SK-N-SH treated with all-trans-retinoic acid at 6 μM for 48 hours (cell line): ENCODE data around the gene ATP5IF1.

Experiments
- ATAC-seq: fragments of 200-7000 bp; cut with Tn5 transposase; 3 replicates; pipeline ENCODE4 v1.9.1; 2020; ENCODE audit warnings: mild to moderate bottlenecking, moderate library complexity
- ARNTL ChIP-seq: fragments of 450-650 bp; formaldehyde crosslinking; IDR thresholded peaks from 2 replicates; pipeline ENCODE4 v1.5.0; 2020; ENCODE audit warnings: low read depth, mild to moderate bottlenecking, moderate library complexity, borderline replicate concordance
- BACH2 ChIP-seq: fragments of 250-450 bp; sonication (Bioruptor Pico); IDR thresholded peaks from 2 replicates; pipeline ENCODE4 v1.9.0; 2021; ENCODE audit warnings: mild to moderate bottlenecking, borderline replicate concordance
- CSDC2 ChIP-seq: fragments of 250-450 bp; sonication (Bioruptor Pico); IDR thresholded peaks from 2 replicates; pipeline ENCODE4 v1.5.0; 2020; ENCODE audit warnings: mild to moderate bottlenecking, moderate library complexity
- ESRRG ChIP-seq: fragments of 250-450 bp; sonication (Bioruptor Pico); IDR thresholded peaks from 2 replicates; pipeline ENCODE4 v1.6.1; 2021; ENCODE audit warnings: mild to moderate bottlenecking
- GLIS3 ChIP-seq: fragments of 250-450 bp; sonication (Bioruptor Pico); IDR thresholded peaks from 2 replicates; pipeline ENCODE4 v1.5.0; 2020; ENCODE audit warnings: mild to moderate bottlenecking, moderate library complexity
- ISL1 ChIP-seq: fragments of 250-450 bp; sonication (Bioruptor Pico); IDR thresholded peaks from 2 replicates; pipeline ENCODE4 v2.1.2; 2022; ENCODE audit warnings: mild to moderate bottlenecking, moderate library complexity
- OSR1 ChIP-seq: fragments of 250-450 bp; sonication (Bioruptor Pico); IDR thresholded peaks from 2 replicates; pipeline ENCODE4 v1.8.0; 2022; ENCODE audit warnings: moderate library complexity, mild to moderate bottlenecking, inconsistent platforms
- PPARA ChIP-seq: fragments of 250-450 bp; sonication (Bioruptor Pico); IDR thresholded peaks from 2 replicates; pipeline ENCODE4 v1.5.0; 2020; ENCODE audit warnings: mild to moderate bottlenecking, borderline replicate concordance
- RARB ChIP-seq: fragments of 250-450 bp; sonication (Bioruptor Pico); IDR thresholded peaks from 2 replicates; pipeline ENCODE4 v1.8.0; 2021; ENCODE audit warnings: mild to moderate bottlenecking, moderate library complexity
- SNAI2 ChIP-seq: fragments of 250-450 bp; sonication (Bioruptor Pico); IDR thresholded peaks from 2 replicates; pipeline ENCODE4 v1.5.0; 2020; ENCODE audit warnings: mild to moderate bottlenecking, moderate library complexity
- TSHZ2 ChIP-seq: fragments of 250-450 bp; sonication (Bioruptor Pico); IDR thresholded peaks from 2 replicates; pipeline ENCODE4 v1.5.0; 2020; ENCODE audit warnings: mild to moderate bottlenecking, moderate library complexity
- ZFP3 ChIP-seq: fragments of 250-450 bp; sonication (Bioruptor Pico); IDR thresholded peaks from 2 replicates; pipeline ENCODE4 v1.5.0; 2020; ENCODE audit warnings: mild to moderate bottlenecking, moderate library complexity
- ZFP30 ChIP-seq: fragments of 450-650 bp; formaldehyde crosslinking; IDR thresholded peaks from 2 replicates; pipeline ENCODE4 v1.5.0; 2022; ENCODE audit warnings: mild to moderate bottlenecking, moderate library complexity
- ZNF565 ChIP-seq: fragments of 450-650 bp; formaldehyde crosslinking; conservative IDR thresholded peaks from 2 replicates; pipeline ENCODE4 v1.5.0; 2020; ENCODE audit warnings: low read depth, mild to moderate bottlenecking, moderate library complexity
- ZNF8 ChIP-seq: fragments of 450-650 bp; formaldehyde crosslinking; IDR thresholded peaks from 2 replicates; pipeline ENCODE4 v1.5.0; 2020; ENCODE audit warnings: mild to moderate bottlenecking, moderate library complexity
- TF ChIP-seq, protein P1 (sequence below): fragments of 250-450 bp; sonication (Bioruptor Pico); IDR thresholded peaks from 2 replicates; pipeline ENCODE4 v1.5.1; 2020; ENCODE audit warnings: low read depth, mild to moderate bottlenecking, moderate library complexity
- TF ChIP-seq, protein P2 (sequence below): fragments of 250-450 bp; sonication (Bioruptor Pico); IDR thresholded peaks from 2 replicates; pipeline ENCODE4 v1.5.1; 2021; ENCODE audit warnings: mild to moderate bottlenecking, moderate library complexity
- TF ChIP-seq, protein P3 (sequence below): fragments of 250-450 bp; sonication (Bioruptor Pico); IDR thresholded peaks from 2 replicates; pipeline ENCODE4 v1.8.0; 2021; ENCODE audit warnings: low read depth, mild to moderate bottlenecking, moderate library complexity, borderline replicate concordance

Gene ATP5IF1

DNA sequence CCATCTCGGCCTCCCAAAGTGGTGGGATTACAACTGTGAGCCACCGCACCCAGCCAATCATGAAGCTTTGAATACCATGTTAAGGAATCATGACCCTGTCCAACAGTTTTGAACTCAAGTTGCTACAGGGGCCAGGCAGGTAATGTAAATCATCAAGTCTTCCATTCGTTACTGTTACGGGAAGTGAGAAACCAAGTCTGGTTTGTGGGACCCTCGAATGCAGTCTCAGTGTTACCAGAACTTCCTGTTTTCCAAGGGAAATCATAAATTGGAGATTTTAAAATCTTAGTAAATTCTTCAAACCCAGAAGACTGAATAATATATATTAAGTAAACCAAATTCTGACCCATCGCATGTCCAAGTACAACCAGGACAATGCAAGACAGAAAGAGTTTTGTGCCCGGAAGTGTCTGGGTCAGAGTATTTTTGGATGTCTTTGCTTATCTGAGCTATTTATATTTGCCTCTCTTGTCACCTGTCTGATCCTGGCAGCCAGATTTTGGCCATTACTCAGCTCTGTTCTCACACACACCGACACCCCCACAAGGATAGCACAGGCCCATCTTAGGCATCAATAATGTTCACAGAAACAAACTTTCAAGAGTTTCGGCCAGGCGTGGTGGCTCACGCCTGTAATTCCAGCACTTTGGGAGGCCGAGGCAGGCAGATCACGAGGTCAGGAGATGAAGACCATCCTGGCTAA is 8.8 kb downstream of the ATP5IF1 start:
- no peak for ATAC-seq
- no peak for TF ChIP-seq ISL1 (CRISPR knock-in tag)
- no peak for TF ChIP-seq ZFP30 (CRISPR knock-in tag)

DNA sequence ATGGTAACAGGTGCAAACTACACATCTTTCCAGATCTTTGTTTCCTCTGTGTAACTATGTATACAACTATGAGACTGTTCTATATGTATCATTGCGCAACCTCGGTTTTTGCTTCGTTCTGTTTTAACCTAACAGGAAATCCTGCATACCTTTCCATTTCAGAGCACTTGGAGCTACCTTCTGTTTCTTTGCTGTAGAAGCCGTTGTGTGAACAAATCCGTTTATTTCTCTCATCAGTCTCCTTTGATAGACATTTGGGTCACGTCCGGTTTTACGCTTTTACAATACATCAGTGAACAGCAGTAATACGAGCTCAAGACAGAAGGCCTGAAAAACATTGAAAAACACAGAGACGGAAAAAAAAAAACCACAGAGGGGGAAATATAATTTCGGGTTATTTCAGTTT is 10.5 kb downstream of the ATP5IF1 start:
- TF ChIP-seq ARNTL (CRISPR knock-in tag) = no peak
- TF ChIP-seq, protein P1, sequence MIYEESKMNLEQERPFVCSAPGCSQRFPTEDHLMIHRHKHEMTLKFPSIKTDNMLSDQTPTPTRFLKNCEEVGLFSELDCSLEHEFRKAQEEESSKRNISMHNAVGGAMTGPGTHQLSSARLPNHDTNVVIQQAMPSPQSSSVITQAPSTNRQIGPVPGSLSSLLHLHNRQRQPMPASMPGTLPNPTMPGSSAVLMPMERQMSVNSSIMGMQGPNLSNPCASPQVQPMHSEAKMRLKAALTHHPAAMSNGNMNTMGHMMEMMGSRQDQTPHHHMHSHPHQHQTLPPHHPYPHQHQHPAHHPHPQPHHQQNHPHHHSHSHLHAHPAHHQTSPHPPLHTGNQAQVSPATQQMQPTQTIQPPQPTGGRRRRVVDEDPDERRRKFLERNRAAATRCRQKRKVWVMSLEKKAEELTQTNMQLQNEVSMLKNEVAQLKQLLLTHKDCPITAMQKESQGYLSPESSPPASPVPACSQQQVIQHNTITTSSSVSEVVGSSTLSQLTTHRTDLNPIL (CRISPR knock-in tag) = no peak
- TF ChIP-seq, protein P2, sequence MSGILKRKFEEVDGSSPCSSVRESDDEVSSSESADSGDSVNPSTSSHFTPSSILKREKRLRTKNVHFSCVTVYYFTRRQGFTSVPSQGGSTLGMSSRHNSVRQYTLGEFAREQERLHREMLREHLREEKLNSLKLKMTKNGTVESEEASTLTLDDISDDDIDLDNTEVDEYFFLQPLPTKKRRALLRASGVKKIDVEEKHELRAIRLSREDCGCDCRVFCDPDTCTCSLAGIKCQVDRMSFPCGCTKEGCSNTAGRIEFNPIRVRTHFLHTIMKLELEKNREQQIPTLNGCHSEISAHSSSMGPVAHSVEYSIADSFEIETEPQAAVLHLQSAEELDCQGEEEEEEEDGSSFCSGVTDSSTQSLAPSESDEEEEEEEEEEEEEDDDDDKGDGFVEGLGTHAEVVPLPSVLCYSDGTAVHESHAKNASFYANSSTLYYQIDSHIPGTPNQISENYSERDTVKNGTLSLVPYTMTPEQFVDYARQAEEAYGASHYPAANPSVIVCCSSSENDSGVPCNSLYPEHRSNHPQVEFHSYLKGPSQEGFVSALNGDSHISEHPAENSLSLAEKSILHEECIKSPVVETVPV (CRISPR knock-in tag) = no peak
- TF ChIP-seq ZFP30 (CRISPR knock-in tag) = no peak
- TF ChIP-seq BACH2 = no peak
- no peak for TF ChIP-seq RARB (CRISPR knock-in tag)
- ATAC-seq = no peak

- no peak for ATAC-seq
- TF ChIP-seq RARB (CRISPR knock-in tag) = no peak
- TF ChIP-seq, protein P2 (CRISPR knock-in tag) = no peak
- no peak for TF ChIP-seq ZNF565 (CRISPR knock-in tag)
- no peak for TF ChIP-seq ESRRG (CRISPR knock-in tag)
- no peak for TF ChIP-seq ZFP30 (CRISPR knock-in tag)
- no peak for TF ChIP-seq PPARA (CRISPR knock-in tag)
- TF ChIP-seq TSHZ2 (CRISPR knock-in tag) = no peak
- no peak for TF ChIP-seq ZFP3 (CRISPR knock-in tag)
- TF ChIP-seq CSDC2 (CRISPR knock-in tag) = no peak
- TF ChIP-seq GLIS3 (CRISPR knock-in tag) = no peak
- TF ChIP-seq, protein P3, sequence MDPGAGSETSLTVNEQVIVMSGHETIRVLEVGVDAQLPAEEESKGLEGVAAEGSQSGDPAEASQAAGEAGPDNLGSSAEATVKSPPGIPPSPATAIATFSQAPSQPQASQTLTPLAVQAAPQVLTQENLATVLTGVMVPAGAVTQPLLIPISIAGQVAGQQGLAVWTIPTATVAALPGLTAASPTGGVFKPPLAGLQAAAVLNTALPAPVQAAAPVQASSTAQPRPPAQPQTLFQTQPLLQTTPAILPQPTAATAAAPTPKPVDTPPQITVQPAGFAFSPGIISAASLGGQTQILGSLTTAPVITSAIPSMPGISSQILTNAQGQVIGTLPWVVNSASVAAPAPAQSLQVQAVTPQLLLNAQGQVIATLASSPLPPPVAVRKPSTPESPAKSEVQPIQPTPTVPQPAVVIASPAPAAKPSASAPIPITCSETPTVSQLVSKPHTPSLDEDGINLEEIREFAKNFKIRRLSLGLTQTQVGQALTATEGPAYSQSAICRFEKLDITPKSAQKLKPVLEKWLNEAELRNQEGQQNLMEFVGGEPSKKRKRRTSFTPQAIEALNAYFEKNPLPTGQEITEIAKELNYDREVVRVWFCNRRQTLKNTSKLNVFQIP (CRISPR knock-in tag) = no peak
- TF ChIP-seq, protein P1 (CRISPR knock-in tag) = no peak
- TF ChIP-seq ISL1 (CRISPR knock-in tag) = no peak
- TF ChIP-seq OSR1 (CRISPR knock-in tag) = no peak
- TF ChIP-seq BACH2 = no peak
- no peak for TF ChIP-seq ZNF8 (CRISPR knock-in tag)
- no peak for TF ChIP-seq SNAI2 (CRISPR knock-in tag)
These were observed 11.8 kb downstream of the ATP5IF1 start for GRCh38 chr1:28247612-28248272.
